ENCODE measurements around the gene MRPL4. TPM values are rescaled to one million over a fixed set of nuclear protein-coding genes. Genes with fewer than 3 reads are reported as not detected.

MRPL4 gene
- total RNA-seq (2014; rRNA removed; shearing (Covaris generic)) = 66.9 and 68.1 TPM in 2 replicates
- polyA plus RNA-seq (2015; cell fraction: cytosol; rRNA removed) = 139 and 144 TPM in 2 replicates
- polyA plus RNA-seq (2015; cell fraction: nucleus; rRNA removed) = 72.8 and 87.4 TPM in 2 replicates

DNA sequence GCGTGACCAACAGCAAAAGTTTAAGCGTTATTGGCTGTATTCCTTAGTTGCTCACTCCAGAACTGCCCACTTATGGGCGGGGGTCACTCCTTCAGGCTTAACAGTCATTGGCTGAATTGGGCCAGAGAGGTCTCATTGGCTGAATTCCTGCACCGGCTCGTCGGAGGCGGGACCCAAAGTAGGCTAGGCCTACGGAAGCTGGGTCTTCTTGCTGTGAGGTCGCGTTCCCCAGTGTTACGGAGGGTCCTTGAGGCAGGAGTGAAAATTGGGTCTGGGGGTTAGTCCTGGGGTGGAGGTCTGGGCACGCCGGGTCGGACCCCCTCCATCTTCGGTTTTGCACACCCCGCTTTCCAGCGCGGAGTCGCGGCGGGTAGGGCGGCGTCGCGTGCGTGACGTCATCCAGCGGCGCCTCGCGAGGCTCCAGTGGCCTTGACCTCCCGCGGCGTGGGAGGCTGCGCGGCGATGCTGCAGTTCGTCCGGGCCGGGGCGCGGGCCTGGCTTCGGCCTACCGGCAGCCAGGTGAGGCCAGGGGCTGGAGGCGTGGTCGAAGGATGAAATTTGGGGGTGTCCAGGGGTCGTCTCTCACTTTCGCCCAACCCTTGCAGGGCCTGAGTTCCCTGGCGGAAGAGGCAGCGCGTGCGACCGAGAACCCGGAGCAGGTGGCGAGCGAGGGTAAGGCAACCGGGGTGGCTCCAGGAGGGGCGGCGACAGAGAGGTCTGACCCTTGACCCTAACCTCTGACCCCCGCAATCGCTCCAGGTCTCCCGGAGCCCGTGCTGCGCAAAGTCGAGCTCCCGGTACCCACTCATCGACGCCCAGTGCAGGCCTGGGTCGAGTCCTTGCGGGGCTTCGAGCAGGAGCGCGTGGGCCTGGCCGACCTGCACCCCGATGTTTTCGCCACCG, at the start of gene MRPL4:
MRPL4 (plus strand) TSS at position 423 of the 903 bp plus-strand sequence; CDS start at position 463, 40 bp downstream.
- DNase-seq (ENCODE audit: low read depth, low spot score) = peak; percentile 98
- in situ Hi-C loops (cut with HindIII; ENCODE audit: low pct_unique_long_range_greater_than_20kb, low sequenced_read_pairs) = no loop called here

DNA sequence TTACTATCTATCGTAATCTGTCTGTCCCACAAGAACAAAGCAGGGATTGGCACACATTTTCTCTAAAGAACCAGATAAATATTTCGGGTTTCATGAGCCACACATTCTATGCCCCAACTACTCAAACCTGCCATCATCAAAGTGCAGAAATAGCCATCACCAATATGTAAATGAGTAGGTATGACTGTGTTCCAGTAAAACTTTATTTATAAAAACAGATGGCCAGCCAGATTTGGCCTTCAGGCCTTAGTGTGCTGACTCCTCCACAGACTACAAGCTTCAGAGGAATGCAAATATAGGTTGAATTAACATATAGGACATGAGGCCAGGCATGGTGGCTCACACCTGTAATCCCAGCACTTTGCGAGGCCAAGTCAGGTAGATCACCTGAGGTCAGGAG, 48.3 kb upstream of the MRPL4 start:
- DNase-seq (ENCODE audit: low read depth, low spot score) = no peak
- in situ Hi-C loops (cut with HindIII; ENCODE audit: low pct_unique_long_range_greater_than_20kb, low sequenced_read_pairs) = no loop called here

DNA sequence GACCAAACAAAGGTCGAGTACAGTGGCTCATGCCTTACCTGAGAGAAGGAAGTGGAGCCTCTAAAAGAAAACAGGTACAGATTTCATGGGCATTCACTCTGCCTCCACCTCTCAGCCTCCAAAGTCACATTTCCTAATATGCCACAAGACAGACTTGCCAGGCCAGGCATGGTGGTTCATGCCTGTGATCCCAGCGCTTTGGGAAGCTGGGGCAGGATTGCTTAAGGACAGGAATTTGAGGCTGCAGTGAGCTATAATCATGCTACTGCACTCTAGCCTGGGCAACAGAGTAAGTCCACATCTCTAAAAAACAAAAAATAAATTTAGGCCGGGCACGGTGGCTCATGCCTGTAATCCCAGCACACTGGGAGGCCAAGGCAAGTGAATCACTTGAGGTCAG, 46.4 kb upstream of the MRPL4 start:
- DNase-seq (ENCODE audit: low read depth, low spot score) = no peak
- in situ Hi-C loops (cut with HindIII; ENCODE audit: low pct_unique_long_range_greater_than_20kb, low sequenced_read_pairs) = no loop called here

DNA sequence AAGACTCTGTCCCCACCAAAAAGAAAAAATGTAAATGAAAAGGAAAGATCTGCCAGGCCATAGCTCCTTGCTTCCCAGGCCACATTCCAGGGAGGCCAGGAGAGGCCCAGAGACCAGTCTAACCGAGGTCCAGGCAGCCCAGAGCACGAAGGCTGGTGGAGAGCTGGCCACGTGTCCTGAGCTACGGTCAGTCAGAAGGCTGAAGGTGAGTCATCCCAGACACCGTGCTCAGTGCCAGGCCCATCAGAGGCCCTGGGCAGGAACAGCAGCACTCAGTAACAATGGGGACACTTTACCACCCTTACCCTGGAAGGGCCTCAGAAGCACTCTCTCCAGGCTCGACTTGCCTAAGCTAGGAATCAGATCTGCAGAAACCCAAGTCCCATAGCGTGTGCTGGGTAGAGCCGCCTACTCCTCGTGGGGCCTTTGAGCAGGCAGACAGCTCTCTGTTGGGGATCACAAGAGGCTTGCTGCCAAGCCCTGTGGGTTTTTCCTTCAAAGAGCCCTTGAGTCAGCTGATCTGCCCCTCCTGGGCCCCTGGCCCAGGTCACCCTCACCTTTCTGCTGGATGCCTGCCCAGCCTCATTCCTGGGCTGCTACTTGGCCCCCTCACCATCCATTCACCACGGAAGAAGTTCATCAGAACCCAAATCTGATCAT, 45.7 kb upstream of the MRPL4 start:
- DNase-seq (ENCODE audit: low read depth, low spot score) = no peak
- in situ Hi-C loops (cut with HindIII; ENCODE audit: low pct_unique_long_range_greater_than_20kb, low sequenced_read_pairs) = no loop called here

DNA sequence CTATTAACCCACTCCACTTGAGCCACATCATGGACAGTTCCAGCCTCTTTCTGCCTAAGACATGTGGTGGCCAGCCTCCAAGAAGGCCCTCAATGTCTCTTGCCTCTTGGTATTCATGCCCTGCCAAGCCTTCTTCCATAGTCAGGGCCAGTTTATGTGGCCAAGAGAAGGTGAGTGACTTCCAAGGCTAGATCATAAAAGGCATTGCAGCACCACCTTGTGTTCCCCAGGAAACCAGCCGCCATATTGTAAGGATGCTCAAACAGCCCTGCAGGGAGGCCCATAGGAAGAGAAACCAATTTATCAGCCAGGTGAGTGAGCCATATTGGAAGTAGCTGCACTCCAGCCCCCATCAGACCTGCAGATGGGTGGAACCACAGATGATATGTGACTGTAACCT, 45.0 kb upstream of the MRPL4 start:
- in situ Hi-C loops (cut with HindIII; ENCODE audit: low pct_unique_long_range_greater_than_20kb, low sequenced_read_pairs) = no loop called here
- no peak for DNase-seq (ENCODE audit: low read depth, low spot score)

DNA sequence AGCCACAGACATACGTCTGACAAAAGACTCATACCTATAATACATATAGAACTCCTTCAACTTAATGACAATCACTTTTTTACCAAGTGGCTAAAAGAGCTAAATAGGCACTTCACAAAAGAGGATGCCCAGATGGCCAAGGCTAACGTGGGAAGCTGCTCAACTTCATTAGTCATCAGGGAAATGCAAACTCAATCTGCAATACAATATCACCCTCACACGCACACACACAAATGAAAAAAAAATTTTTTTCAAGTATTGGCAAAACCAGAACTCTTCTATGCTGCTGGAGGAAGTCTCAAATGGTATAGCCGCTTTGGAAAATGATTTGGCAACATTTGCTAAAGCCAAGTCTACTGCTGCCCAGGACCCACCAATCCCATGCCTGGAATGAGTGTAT, 42.7 kb upstream of the MRPL4 start:
- no peak for DNase-seq (ENCODE audit: low read depth, low spot score)
- in situ Hi-C loops (cut with HindIII; ENCODE audit: low pct_unique_long_range_greater_than_20kb, low sequenced_read_pairs) = no loop called here

DNA sequence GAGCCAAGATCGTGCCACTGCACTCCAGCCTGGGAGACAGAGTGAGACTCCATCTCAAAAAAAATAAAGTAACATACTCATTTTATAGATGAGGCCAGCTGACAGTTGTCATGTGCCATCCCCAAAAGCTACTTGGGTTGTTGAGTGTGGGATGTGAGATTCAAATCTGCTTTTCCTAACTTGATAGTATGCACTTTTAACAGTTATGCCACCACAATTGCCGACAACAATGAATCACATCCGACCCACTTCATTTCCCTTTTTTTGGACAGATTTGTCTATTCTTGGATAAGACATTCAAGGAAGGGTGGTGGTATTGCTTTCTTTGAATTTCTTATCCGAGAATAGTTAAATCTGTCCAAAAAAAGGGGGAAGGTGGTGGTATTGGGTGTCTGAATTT, 41.0 kb upstream of the MRPL4 start:
- DNase-seq (ENCODE audit: low read depth, low spot score) = no peak
- in situ Hi-C loops (cut with HindIII; ENCODE audit: low pct_unique_long_range_greater_than_20kb, low sequenced_read_pairs) = no loop called here

DNA sequence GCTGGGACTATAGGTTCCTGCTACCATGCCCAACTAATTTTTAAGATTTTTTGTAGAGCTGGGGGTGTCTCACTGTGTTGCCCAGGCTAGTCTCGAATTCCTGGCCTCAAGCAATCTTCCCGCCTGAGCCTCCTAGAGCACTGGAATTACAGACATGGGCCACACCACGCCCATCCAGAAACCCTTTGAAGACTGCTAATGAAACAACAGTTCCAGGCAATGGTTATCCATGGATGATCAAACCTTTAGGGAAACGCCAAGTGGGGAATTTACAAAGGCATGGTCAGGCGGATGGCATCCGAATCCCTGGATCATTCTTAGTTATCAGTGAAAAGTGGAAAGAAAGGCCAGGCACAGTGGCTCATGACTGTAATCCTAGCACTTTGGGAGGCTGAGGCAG, 40.3 kb upstream of the MRPL4 start:
- no peak for DNase-seq (ENCODE audit: low read depth, low spot score)
- in situ Hi-C loops (cut with HindIII; ENCODE audit: low pct_unique_long_range_greater_than_20kb, low sequenced_read_pairs) = no loop called here

DNA sequence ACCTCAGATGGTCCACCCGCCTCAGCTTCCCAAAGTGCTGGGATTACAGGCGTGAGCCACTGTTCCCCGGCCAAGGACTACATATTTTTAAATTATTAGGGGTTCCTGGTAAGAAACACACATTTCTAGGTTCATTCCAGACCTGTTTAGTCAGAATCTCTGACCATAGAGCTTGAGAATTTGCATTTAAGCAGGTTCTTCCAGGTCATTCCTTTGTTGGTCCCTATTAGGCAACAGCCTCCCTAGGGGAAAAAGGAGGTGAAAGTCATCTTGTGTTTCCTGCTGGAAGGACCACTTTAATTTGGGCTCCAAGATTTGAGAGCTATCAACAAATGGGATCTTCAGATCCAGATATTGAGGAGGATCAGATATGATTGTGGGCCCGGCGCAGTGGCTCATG, 37.2 kb upstream of the MRPL4 start:
- DNase-seq (ENCODE audit: low read depth, low spot score) = no peak
- in situ Hi-C loops (cut with HindIII; ENCODE audit: low pct_unique_long_range_greater_than_20kb, low sequenced_read_pairs) = no loop called here

DNA sequence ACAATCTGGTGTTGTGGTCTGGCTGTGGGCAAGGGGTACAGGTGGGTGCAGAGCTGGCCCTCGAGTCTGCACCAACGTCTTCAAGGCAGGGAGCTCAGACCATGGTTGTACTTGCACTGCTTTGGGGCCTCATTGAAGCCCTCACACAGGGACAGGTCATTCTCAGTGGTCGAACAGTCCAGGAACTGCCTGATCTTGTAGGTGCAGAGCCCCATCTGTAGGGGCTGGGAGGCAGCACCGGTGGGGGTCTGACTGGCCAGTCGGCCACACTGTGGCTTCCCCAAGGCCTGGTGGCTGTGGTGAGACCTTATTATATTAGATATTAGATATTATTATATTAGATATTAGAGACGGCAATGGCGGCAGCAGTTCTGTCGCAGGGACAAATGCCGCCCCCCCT, 34.9 kb upstream of the MRPL4 start:
- in situ Hi-C loops (cut with HindIII; ENCODE audit: low pct_unique_long_range_greater_than_20kb, low sequenced_read_pairs) = no loop called here
- DNase-seq (ENCODE audit: low read depth, low spot score) = no peak

DNA sequence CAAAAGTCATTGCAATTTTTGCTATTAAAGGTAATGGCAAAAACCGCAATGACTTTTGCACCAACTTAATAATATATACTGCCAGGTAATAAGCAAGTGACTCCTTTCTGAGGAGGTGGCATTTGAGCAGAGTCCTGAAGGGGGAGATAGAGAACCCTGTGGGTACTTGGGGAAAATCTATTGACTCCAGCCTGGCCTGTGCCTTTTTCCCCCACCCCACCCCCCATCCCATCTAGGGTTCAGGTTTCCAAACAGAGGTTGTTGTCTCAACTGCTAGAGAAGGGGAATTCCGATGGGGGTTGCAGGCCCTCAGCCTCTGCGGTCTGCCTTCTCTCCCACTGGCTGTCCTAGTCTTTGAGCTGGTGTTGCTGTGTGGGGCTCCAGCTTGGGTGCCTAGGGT, 32.3 kb upstream of the MRPL4 start:
- in situ Hi-C loops (cut with HindIII; ENCODE audit: low pct_unique_long_range_greater_than_20kb, low sequenced_read_pairs) = no loop called here
- DNase-seq (ENCODE audit: low read depth, low spot score) = peak; percentile 47

DNA sequence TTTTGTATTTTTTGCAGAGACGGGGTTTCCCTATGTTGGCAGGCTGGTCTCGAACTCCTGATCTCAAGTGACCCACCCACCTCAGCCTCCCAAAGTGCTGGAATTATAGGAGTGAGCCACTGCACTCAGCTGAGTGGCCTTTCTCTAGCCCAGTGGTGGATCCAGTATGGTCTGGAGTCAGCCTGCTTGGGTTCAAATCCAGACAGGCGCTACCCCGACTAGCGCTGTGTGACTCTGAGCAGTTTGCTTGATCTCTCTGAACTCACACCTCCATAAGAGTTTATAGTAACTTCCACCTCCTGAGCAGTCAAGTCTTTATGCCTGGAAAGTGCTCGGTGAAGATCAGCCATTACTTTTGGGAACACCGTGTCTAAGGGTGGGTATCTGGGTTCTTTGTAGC, 31.3 kb upstream of the MRPL4 start:
- DNase-seq (ENCODE audit: low read depth, low spot score) = no peak
- in situ Hi-C loops (cut with HindIII; ENCODE audit: low pct_unique_long_range_greater_than_20kb, low sequenced_read_pairs) = no loop called here

DNA sequence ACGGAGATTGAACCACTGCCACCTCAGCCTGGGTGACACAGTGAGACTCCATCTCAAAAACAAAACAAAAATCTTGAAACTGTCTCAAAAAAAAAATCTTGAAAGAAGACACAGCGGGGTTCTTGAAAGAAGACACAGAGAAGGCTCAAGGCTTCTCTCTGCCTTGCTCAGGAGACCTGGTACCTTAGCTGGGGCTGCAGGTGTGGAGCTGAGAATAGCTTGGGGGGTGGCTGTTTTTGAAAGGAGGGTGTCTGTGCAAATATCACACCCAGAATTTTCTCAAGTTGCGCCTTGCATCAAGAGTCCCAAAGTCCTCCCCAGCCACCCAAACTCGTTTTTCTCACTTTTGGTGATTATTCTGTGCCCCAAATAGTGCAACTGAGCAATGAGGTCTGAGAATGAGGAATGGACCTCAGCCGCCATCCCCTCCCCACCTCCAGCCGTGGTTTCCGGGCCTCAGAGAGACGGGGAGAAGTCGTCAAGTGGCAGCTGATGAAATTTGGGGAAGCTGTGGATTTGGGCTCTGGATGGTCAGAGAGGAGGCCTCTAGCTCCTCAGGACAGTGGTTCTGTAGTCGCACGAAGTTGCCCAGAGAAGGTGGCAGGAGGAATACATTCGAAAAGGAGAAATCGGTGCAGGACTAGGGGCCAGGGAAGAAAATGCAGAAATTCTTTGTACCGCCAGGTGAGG, 29.7 kb upstream of the MRPL4 start:
- no peak for DNase-seq (ENCODE audit: low read depth, low spot score)
- in situ Hi-C loops (cut with HindIII; ENCODE audit: low pct_unique_long_range_greater_than_20kb, low sequenced_read_pairs) = no loop called here

DNA sequence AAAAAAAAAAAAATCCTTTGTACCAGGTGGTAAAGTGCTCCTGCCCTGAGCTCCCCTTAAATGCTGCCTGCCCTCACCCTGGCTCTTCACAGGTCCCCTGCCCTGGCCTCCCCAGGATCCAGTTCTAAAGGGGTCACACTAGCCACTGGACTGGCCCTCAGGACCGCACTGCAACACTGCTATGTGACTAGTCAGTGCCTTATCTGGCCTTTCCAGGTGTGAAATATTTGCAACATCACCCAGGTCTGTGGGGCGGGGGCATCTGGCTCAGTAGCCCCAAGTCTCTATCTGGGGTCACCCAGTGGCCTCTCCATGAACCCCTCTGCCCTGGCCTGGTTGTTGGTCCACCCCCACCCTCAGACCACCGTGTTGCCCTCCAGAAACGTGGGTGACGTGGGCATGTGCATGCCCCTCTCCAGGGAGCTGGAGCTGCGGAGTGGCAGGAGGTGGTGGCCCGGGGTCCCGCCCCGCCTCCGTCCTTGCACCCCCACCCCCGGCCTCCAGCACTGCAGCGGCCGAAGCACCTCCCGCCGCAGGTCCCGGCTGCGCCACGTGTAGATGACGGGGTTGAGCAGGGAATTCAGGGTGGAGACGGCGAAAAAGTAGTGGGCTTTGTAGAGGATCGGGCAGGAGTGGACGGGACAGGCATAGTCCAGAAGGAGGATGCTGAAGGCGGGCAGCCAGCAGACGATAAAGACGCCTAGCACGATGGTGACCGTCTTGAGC, 28.4 kb upstream of the MRPL4 start:
- no peak for DNase-seq (ENCODE audit: low read depth, low spot score)
- in situ Hi-C loops (cut with HindIII; ENCODE audit: low pct_unique_long_range_greater_than_20kb, low sequenced_read_pairs) = no loop called here

DNA sequence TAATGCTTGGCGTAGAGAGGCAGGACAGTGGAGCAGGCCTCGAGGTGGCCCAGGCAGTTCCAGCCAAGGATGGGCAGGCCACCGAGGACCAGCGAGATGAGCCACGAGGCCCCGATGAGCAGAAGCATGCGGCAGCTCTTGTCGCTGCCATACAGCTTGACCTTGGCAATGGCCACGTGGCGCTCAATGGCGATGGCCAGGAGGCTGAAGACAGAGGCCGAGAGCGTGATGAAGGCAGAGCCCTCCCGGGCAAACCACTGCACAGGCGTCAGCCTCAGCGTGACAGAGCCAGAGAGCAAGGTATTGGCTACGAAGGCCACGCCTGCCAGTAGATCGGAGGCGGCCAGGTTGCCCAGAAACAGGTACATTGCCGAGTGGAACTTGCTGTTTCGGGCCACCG, 27.7 kb upstream of the MRPL4 start:
- no peak for DNase-seq (ENCODE audit: low read depth, low spot score)
- in situ Hi-C loops (cut with HindIII; ENCODE audit: low pct_unique_long_range_greater_than_20kb, low sequenced_read_pairs) = no loop called here

DNA sequence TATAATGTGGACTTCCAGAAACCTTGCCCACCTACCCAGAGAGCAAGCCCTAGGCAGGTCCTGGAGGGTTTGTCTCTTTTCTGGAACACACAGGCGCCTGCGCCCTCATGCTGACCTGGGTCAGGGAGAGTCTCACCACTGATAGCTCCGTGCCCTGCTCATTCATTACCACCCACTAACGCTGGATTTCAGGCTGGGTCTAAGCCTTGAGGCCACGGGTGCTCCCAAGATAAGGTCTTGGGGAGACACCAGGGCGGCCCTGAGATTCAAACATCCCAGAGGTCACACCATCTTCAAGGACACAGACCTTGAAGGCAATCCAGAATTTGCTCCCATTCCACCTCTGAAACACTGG, 26.0 kb upstream of the MRPL4 start:
- no peak for DNase-seq (ENCODE audit: low read depth, low spot score)
- in situ Hi-C loops (cut with HindIII; ENCODE audit: low pct_unique_long_range_greater_than_20kb, low sequenced_read_pairs) = no loop called here

DNA sequence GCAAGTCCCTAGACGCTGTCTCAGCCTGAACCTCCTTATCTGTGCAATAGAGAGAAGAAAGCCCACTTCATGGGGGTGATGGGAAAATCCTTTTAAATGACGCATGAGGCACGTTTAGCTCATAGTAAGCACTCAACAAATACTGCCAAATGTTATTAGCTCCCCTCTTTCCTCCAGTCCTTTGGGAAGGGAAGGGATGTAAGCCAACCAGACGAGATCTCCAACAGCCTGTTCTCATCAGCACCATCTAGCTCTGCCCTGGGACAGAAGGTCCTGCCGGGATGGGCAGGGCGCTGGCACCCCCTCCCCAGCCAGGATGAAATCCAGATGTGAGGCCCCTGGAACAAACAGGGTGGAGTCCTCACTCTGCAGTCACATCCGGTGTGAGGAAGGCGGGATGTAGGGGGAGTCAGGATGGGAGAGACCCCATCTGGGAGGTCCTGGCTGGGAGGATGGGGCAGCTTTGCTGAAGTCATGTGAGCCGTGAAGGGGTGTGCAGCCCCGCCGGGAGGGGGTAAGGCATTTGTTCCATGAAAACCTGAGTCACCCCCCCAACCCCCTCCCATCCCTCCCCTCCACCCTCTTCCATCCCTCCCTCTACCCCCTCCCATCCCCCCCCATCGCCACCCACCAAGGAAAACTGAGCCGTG, 25.5 kb upstream of the MRPL4 start:
- DNase-seq (ENCODE audit: low read depth, low spot score) = no peak
- in situ Hi-C loops (cut with HindIII; ENCODE audit: low pct_unique_long_range_greater_than_20kb, low sequenced_read_pairs) = no loop called here
